ENCODE results near the gene HMG20A. TPM values are rescaled to one million over a fixed set of nuclear protein-coding genes. Genes with fewer than 3 reads are reported as not detected.

HMG20A gene
- total RNA-seq, 2 donors from 2014 or later: 35.0 to 46.5 TPM

DNA sequence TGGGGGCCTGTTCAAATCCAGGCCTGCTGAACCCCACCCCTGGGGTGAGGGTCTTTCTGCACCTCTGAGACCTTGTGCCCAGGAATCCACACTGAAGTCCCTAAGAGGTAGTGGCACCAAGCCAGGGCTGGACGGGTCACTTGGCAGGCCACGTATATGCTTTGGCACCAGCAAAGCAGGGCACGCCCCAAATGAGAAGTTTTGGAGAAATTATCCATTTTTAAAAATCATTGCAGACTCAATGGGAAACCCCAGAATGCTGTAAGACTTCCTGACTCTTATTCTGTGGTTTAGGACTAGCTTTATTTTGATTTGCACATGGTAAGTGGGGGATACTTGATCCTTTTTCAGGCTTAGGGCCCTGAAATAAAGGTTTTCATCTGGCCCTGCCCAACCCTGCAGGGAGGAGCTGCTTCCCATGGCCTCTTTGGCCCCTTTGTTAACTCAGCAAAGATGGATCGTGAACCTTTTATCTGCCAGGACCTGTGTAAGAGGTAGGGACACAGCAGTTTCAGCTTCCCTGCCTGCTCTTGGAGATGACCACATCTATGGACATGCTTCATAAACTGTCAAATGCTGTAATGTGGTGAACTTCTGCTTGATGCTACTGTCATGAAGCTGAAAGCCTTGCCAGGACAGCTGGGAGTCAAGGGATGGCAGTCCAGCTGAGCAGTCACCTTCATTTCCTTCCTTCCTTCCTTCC is 88.0 kb downstream of the HMG20A start:
- Mint-ChIP-seq H3K4me3 (no peak overlapping the region), H3K4me1 (ENCODE audit: low read depth in 2 of 2) (peaks cover 16 to 20% of the 10 kb centered on the region in 2 donors), H3K27ac (peak overlapping the region in 1 of 2 donors; percentile 16), H3K27me3 (no peaks in the 10 kb centered on the region), H3K36me3 (no peaks in the 10 kb centered on the region), H3K9me3 (no peaks in the 10 kb centered on the region)
- ATAC-seq (peak in 1 of 2 donors; percentile 56), DNase-seq (ENCODE audit: low spot score) (no peak)

DNA sequence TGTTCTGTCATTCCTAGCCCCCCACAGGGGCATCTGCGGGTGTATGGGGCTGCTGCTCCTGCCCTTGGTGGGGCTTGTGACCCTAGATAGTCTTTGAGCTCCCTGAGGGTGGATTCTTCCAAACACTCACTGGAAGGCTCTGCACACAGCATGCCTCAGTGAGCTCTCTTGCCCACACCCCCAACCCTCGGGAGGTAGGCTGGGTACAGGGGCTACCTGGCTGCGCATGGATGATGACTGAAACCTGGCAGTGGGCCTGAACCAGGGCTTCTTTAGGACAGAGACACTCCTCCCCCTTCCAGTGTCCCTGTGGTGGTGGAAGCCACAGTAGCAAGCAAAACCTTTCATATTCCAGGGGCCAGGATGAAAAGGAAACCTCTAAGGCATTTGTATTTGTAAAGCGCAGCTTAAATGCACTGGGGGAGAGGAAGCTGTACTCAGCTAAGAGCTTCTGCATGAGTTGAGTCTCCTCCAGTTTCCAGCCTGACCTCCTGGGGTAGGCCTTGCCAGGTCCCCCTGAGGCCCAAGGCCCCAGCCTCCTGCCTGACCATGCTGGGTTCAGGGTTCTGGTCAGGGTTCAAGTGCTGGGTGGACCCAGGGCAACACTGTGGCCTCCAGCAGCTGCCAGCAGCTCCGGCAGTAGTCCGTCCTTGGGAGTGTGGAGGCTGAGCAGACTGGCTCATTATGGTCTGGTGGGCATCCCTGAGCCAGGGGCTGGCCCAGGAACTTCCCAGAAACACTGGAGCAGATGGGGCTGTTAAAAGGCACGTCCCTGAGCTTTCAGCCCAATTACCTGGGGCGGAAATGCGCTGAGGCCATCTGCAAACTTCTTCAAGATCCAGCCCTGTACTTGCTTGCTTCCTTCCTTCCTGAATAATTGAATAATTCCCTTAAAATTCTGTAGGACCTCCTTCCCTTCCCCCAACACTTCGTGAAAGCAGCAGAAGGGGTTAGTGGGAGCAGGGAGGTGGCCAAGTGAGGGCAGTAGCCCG is 89.7 kb downstream of the HMG20A start:
- Mint-ChIP-seq H3K4me3 (no peak overlapping the region), H3K27me3 (no peaks in the 10 kb centered on the region)

DNA sequence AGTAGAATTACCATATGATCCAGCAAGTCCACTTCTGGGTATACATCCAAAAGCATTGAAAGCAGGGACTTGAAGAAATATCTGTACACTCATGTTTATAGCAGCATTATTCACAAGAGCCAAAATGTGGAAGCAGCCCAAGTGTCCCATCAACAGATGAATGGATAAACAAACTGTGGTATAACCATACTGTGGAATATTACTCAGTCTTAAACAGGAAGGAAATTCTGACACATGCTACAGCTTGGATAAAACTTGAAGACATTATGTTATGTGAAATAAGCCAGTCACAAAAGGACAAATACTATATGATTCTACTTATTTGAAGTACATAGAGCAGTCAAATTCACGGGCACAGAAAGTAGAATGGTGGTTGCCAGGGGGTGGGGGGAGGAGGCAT is 91.2 kb downstream of the HMG20A start:
- H3K27ac Mint-ChIP-seq: no peak overlapping the region

More for the DNA sequence above, 89.7 kb downstream of the HMG20A start:
- DNase-seq (ENCODE audit: low spot score) (no peak), ATAC-seq (no peak)
- no peaks in the 10 kb centered on the region for H3K36me3 Mint-ChIP-seq
- no peak overlapping the region for H3K27ac Mint-ChIP-seq
- H3K4me1 Mint-ChIP-seq (ENCODE audit: low read depth in 2 of 2): peaks cover 16 to 20% of the 10 kb centered on the region in 2 donors
- H3K9me3 Mint-ChIP-seq: no peaks in the 10 kb centered on the region

DNA sequence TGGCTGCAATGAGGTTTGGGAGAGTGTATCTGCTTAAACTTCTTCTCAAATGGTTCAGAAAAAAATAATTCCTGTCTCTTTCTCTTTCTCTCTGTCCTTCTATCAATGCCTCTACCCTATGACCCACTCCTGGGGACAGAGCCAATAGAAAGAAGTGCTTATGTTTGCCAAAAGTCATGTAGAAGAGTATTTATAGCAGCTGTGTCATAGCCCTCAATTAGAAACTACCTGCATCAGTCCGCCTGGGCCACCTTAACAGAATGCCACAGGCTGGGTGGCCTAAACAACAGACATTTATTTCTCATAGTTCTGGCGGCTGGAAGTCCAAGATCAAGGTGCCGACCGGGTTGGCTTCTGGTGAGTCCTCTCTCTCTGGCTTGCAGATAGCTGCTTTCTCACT is 92.5 kb downstream of the HMG20A start:
- H3K27me3 Mint-ChIP-seq: no peaks in the 10 kb centered on the region
- H3K36me3 Mint-ChIP-seq: no peaks in the 10 kb centered on the region
- H3K9me3 Mint-ChIP-seq: no peaks in the 10 kb centered on the region
- DNase-seq (ENCODE audit: low spot score) (no peak), ATAC-seq (no peak)
- no peak overlapping the region for H3K27ac Mint-ChIP-seq
- peaks cover 10% of the 10 kb centered on the region in 2 donors for H3K4me1 Mint-ChIP-seq (ENCODE audit: low read depth in 2 of 2)
- no peak overlapping the region for H3K4me3 Mint-ChIP-seq

More for the DNA sequence above, 91.2 kb downstream of the HMG20A start:
- Mint-ChIP-seq H3K4me3 (no peak overlapping the region), H3K27me3 (no peaks in the 10 kb centered on the region), H3K36me3 (no peaks in the 10 kb centered on the region), H3K4me1 (ENCODE audit: low read depth in 2 of 2) (peaks cover 16 to 20% of the 10 kb centered on the region in 2 donors), H3K9me3 (no peaks in the 10 kb centered on the region)
- no peak for DNase-seq (ENCODE audit: low spot score)
- no peak for ATAC-seq

DNA sequence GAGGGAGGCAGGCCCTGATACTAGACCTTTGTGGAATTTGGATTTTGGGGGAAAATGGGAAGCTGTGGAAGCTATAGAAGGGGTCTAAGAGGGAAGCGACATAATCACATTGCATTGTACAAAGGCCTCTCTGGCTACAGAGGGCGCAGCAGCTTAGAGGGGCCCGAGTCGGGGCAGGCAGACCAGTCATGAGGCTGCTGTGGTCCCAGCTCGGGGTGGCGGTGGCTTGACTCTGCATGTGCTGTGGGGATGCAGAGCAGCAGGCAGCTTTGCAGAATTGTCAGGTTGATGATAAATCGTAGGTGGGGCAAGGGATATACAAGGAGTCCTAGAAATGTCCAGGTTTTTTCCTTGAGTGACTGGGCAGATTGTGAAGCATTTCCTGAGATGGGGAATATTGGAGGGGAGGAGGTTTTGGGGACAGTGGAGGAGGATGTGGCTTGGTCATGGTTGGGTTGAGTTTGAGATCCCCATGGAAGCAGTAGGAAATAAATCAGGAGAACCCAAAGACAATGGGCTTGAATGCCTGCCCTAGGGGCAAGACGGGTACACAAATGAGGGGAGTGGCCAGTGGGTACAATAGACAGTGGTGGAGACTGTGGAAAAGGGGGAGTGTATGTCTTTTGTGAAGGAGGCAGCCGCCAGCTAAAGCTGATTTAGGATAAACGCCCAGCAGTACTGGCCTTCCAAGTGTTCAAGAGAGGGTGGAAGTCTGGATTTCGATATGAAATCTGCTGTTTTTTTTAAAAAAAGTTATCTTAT is 94.1 kb downstream of the HMG20A start:
- no peak for ATAC-seq
- Mint-ChIP-seq H3K4me3 (no peak overlapping the region), H3K4me1 (ENCODE audit: low read depth in 2 of 2) (no peaks in the 10 kb centered on the region)

DNA sequence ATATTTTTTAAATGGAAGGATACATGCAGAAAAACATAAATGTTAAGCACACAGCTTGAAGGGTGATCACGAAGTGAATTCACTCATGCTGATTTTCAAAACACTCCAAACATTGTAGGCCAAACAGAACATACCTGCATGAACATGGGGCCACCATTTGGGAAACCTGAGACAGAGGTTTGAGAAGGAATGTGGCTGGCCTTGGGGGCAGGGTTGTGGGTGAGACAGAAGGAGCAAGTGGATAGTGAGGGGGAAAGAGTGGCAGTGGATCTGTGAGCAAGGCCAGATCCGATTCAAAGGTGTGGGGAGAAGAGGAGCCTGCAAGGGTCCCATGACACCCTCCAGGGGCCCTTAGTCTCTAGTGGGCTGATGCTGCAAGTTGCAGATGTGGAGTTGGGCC is 94.9 kb downstream of the HMG20A start:
- no peaks in the 10 kb centered on the region for H3K27me3 Mint-ChIP-seq
- H3K4me3 Mint-ChIP-seq: no peak overlapping the region
- H3K36me3 Mint-ChIP-seq: no peaks in the 10 kb centered on the region
- no peak for ATAC-seq
- H3K27ac Mint-ChIP-seq: no peak overlapping the region
- DNase-seq (ENCODE audit: low spot score): no peak
- no peaks in the 10 kb centered on the region for H3K4me1 Mint-ChIP-seq (ENCODE audit: low read depth in 2 of 2)
- no peaks in the 10 kb centered on the region for H3K9me3 Mint-ChIP-seq

More for the DNA sequence above, 94.1 kb downstream of the HMG20A start:
- H3K27me3 Mint-ChIP-seq: no peaks in the 10 kb centered on the region
- DNase-seq (ENCODE audit: low spot score): no peak
- H3K27ac Mint-ChIP-seq: no peak overlapping the region
- no peaks in the 10 kb centered on the region for H3K9me3 Mint-ChIP-seq
- H3K36me3 Mint-ChIP-seq: no peaks in the 10 kb centered on the region

DNA sequence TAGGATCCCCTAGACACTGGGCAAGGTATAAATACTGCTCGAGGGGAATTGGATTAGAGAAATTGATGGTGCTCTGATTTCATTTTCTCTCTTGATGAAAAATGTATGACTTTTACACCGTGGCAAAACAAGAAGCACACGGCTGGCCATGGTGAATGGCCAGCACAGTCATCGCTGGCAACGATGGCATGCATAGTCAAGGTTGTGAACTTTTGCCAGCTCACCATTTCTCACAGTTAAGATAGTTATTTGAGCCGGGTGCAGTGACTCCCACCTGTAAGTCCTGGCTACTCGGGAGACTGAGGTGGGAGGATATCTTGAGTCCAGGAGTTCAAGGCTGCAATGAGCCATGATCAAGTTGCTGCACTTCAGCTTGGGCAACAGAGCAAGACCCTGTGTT is 95.4 kb downstream of the HMG20A start:
- Mint-ChIP-seq H3K4me3 (no peak overlapping the region), H3K4me1 (ENCODE audit: low read depth in 2 of 2) (no peaks in the 10 kb centered on the region), H3K36me3 (no peaks in the 10 kb centered on the region), H3K9me3 (no peaks in the 10 kb centered on the region), H3K27me3 (no peaks in the 10 kb centered on the region), H3K27ac (no peak overlapping the region)
- no peak for DNase-seq (ENCODE audit: low spot score)
- ATAC-seq: no peak

DNA sequence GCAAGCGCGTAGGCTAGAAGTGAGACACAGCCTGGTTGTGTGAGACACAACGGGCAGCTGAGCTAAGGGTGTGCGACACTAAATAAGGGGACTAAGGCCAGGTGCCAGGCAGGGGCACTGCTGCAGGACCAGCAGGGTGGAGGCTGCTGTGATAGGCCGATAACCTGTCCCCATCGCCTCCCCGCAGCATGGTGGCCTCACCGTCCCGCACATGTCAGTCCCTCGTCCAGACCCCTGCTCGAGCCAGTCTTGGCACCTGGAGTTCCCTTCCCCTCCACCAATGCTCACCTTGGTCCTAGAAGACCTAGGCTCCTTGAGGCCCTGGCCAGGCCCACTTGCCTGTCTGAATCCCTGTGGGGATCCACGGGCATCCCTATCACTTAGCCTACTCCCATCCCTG is 96.1 kb downstream of the HMG20A start:
- peak; percentile 36 to 48 for ATAC-seq
- no peak for DNase-seq (ENCODE audit: low spot score)
- no peaks in the 10 kb centered on the region for H3K4me1 Mint-ChIP-seq (ENCODE audit: low read depth in 2 of 2)

DNA sequence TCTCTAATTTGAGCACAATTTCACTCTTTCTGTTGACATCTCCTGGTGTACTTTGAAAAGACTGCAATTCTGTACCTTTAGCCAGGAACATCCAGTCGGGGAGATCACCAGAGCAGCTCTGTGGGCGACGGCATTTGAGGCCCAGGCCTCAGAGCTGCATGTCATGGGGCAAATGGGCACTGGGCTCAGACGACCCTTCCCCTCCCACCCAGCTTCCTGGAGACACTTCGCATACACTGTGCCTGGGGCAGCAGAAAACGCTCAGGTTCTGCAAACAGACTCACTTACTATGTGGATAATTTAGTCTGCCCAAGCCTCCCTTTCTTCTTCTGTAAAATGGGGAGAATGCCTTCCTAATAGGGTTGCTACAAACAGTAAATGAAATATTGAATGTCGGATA is 96.9 kb downstream of the HMG20A start:
- no peaks in the 10 kb centered on the region for H3K36me3 Mint-ChIP-seq
- no peaks in the 10 kb centered on the region for H3K9me3 Mint-ChIP-seq
- no peaks in the 10 kb centered on the region for H3K27me3 Mint-ChIP-seq
- no peak overlapping the region for H3K27ac Mint-ChIP-seq
- DNase-seq (ENCODE audit: low spot score) (no peak), ATAC-seq (no peak)
- H3K4me1 Mint-ChIP-seq (ENCODE audit: low read depth in 2 of 2): no peaks in the 10 kb centered on the region
- no peak overlapping the region for H3K4me3 Mint-ChIP-seq

More for the DNA sequence above, 96.1 kb downstream of the HMG20A start:
- H3K36me3 Mint-ChIP-seq: no peaks in the 10 kb centered on the region
- no peak overlapping the region for H3K4me3 Mint-ChIP-seq
- no peaks in the 10 kb centered on the region for H3K27me3 Mint-ChIP-seq
- no peaks in the 10 kb centered on the region for H3K9me3 Mint-ChIP-seq
- no peak overlapping the region for H3K27ac Mint-ChIP-seq

DNA sequence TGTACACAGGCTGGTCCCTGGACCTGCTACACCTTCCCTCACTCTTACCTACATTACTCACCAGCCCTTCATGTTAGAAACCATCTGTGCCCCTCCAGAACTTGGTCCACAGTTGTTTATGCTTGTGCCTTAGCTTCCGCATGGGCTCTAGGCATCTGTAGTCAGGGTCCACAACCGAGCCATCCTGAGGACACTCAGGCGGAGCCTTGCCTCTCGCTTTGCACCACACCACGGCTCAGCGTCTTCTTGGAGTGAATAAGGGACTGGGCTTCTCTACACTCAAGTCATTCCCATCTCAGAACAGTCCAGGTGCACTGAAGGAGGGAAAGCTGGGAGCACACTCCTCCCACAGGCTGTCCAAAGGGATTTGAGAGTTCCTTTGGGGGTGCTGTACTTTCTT is 97.8 kb downstream of the HMG20A start:
- H3K27me3 Mint-ChIP-seq: no peaks in the 10 kb centered on the region
- H3K27ac Mint-ChIP-seq: no peak overlapping the region
- no peak for ATAC-seq
- no peaks in the 10 kb centered on the region for H3K4me1 Mint-ChIP-seq (ENCODE audit: low read depth in 2 of 2)
- H3K9me3 Mint-ChIP-seq: no peaks in the 10 kb centered on the region
- H3K4me3 Mint-ChIP-seq: no peak overlapping the region
- H3K36me3 Mint-ChIP-seq: no peaks in the 10 kb centered on the region
- no peak for DNase-seq (ENCODE audit: low spot score)

DNA sequence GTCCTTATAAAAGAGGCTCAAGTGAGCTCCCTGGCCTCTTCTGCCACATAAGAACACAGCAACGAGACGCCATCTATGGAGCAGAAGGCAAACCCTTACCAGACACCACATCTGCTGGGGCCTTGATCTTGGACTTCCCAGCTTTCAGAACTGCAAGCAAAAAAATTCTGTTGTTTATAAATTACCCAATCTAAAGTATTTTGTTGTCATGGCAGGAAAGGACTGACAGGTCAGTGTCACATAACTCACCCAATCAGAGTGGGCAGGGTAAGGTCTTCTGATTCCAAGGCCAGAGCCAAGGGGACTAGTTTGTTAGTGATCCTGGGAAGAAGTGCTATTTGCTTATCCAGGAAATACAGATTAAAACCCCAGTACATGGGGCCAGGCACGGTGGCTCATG is 98.9 kb downstream of the HMG20A start:
- Mint-ChIP-seq H3K27ac (no peak overlapping the region), H3K27me3 (no peaks in the 10 kb centered on the region), H3K36me3 (no peaks in the 10 kb centered on the region), H3K4me3 (no peak overlapping the region), H3K9me3 (no peaks in the 10 kb centered on the region), H3K4me1 (ENCODE audit: low read depth in 2 of 2) (no peaks in the 10 kb centered on the region)
- ATAC-seq (no peak), DNase-seq (ENCODE audit: low spot score) (no peak)

DNA sequence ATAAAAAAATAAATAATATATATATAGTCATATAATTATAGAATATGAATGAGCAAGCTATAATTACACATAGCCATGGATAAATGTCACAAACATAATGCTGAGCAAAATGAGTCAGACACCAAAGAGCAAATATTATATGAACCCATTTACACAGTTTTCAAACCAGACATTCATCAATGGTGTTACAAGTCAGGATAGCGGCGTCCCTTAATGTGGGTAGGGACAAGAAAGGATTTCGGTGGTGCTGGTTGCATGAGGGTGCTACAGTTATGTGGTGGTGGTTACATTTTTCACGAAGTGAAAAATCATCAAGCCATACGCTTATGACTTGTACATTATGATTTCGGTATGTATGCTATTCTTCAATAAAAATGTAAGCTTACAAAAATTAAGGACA is 100.5 kb downstream of the HMG20A start:
- Mint-ChIP-seq H3K4me3 (no peak overlapping the region), H3K9me3 (no peaks in the 10 kb centered on the region), H3K36me3 (no peaks in the 10 kb centered on the region), H3K4me1 (ENCODE audit: low read depth in 2 of 2) (no peaks in the 10 kb centered on the region), H3K27me3 (no peaks in the 10 kb centered on the region), H3K27ac (no peak overlapping the region)
- no peak for ATAC-seq
- DNase-seq (ENCODE audit: low spot score): no peak

DNA sequence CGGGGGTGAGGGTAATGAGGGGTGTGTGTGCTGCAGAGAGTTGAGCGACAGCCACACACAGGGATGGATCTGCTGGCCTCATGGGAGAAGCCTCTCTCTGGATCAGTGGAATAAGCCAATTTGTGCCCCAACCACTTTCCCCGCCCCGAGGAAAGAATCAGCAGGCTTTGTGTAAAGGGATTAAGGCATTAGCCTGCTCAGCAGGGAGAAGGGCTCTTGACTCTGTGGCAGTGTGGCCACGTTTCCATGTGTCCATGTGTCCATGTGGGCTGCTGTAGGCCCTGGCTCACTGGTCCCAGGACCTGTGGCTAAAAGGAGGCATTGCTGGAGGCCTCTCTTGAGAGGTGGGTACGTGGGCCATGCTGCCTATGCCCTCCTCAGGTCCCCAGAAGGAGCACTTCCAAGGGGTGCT is 104.7 kb downstream of the HMG20A start:
- H3K4me1 Mint-ChIP-seq (ENCODE audit: low read depth in 2 of 2): no peaks in the 10 kb centered on the region
- H3K4me3 Mint-ChIP-seq: no peak overlapping the region
- H3K27ac Mint-ChIP-seq: no peak overlapping the region
- H3K27me3 Mint-ChIP-seq: no peaks in the 10 kb centered on the region
- DNase-seq (ENCODE audit: low spot score) (no peak), ATAC-seq (no peak)
- H3K36me3 Mint-ChIP-seq: no peaks in the 10 kb centered on the region
- H3K9me3 Mint-ChIP-seq: no peaks in the 10 kb centered on the region

Data from natural killer cell treated with Interleukin-12 subunit alpha and Interleukin-12 subunit beta and Interleukin-15 and Interleukin-18, amount 100 ng/mL, for 72 hours (primary cell).